Hippocampal formation (tissue), 2 donors: ENCODE measurements around the gene HIPK2.

Experiments used
- DNase-seq, 2 donors: peaks; one replicate each; lab custom pipeline; 2025; lab: John Stamatoyannopoulos, UW

Gene HIPK2

GRCh38 chr7:139777948-139778841, at the start of gene HIPK2:
Gene HIPK2 (minus strand): TSS chr7:139777998. CDS start chr7:139777623, 375 bp downstream.
- DNase-seq: peak; percentile 55 to 76

DNA sequence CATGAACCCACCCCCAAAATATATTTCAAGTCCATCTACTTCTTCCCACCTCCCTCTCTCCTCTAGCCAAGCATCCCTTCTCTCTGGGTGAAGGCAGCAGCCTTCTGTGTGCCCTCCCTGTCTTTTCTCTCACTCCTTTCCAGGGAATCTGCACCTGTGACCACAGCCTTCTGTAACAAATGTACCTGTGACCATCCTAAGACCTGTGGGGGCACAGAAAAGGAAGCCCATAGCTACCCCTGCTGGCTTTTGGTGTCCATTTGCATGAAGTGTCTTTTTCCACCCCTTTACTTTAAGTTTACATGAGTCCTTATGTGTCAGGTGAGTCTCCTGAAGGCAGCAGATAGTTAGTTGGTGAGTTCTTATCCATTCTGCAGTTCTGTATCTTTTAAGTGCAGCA, 49.2 kb upstream of the HIPK2 start:
- DNase-seq: no peak

DNA sequence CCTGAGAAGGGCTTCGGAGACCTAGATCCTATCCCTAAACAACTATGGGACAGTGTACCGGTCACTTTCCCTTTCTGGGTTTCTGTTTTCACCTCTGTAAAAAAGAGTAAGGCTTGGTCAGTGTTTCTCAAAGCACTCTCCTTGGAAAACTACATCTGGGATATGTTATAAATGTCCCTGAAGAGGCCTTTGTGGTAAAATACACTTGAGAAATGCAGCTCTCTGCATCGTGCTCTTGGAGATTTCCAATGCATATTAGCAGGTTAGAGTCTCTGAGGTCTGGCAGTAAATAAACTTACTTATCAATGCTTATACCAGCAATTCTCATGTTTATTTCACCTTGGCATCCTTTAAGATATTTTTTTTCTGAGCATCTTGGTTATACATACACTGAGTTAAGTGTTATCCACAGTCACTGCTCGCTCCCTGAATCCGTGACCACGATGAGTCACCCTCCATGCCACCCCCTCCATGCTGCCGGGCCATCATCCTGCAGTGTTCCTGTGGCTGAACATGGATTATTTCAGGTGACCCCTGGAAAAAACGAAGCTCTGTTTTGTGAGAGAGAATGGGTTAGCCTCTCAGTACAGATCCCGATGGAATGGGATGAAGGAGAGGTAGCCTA, 48.0 kb upstream of the HIPK2 start:
- no peak for DNase-seq

DNA sequence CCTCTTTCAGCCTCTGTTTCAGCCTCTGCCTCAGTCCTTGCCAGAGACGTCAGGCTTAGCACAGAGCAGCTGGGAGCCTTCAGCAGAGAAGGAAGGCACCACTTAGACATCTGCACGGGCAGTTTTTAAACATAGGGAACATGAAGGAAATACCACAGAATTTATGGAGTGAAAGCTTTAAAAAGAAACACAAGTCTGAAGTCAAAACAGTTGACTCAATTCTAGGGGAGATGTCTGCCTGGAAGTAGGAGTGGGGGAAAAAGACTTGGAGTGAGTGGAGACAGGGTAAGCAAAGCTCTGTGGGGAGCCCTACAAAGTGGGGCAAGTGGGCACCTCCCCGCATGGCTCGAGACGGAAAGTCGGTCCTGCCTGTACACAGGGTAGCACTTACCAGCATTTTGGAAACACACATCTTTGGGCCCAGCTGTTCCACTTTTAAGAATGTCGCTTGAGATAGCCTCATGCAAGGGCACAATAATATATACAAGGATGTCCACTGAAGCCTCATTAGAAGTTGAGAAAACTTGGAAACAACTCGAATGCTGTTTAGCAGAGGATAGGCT, 46.2 kb upstream of the HIPK2 start:
- no peak for DNase-seq

DNA sequence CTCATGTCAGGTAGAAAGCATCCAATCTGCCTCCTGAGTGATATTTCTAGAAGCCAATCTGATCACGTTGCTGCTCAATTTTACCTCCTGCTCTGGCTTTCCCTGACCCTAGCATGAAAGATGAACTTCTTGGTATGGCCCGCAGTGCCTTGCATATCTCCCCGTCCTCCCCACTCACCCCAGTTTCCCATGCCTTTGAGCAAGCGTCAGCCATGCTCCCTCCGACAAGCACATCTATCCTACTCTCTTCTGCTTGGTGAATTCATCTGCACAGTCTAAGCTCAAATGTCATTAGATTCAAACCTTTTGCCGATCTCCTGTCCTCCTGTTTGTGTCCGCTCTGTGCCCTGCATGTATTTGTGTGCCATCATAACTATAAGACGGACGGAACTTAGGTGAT, 45.1 kb upstream of the HIPK2 start:
- no peak for DNase-seq

GRCh38 chr7:139821349-139822105, 43.7 kb upstream of the HIPK2 start:
- no peak for DNase-seq

GRCh38 chr7:139820089-139820488, 42.3 kb upstream of the HIPK2 start:
- no peak for DNase-seq

DNA sequence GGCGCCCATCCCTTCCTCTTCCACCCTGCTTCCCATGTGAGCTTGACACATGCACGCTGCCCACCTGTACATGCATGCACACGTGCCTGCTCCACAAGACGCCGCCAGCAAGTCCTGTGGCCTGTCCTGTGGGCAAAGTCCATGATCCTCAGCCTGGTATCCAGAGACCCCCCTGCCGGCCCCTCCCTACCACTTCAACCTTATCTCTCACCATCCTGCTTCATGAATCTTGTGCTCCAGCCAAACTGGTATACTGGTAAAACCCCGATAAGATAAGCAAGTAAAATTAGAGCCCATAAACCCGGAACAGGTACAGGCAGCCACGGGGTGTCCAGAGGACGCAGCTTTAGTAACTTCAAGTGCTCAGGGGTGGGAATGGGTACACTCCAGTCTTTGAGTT, 39.5 kb upstream of the HIPK2 start:
- no peak for DNase-seq

DNA sequence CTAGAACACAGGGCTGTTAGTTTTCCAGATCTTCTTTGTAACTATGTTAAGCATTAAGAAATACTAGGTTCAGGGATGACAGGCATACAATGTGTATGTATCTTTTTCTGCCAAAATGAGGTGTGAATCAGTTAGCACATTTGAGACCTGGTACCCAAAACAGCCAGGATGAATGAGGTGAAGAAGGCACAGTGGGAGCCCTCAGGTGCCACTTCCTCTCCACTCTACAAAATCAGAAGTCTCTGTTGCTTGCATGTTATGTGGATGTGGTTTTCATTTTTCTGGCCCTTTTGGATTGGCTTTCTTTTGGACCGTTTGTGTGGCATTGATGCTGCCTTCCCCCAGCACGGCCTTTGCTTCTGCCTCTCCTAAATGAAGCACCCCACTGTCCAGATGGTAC, 35.9 kb upstream of the HIPK2 start:
- no peak for DNase-seq

DNA sequence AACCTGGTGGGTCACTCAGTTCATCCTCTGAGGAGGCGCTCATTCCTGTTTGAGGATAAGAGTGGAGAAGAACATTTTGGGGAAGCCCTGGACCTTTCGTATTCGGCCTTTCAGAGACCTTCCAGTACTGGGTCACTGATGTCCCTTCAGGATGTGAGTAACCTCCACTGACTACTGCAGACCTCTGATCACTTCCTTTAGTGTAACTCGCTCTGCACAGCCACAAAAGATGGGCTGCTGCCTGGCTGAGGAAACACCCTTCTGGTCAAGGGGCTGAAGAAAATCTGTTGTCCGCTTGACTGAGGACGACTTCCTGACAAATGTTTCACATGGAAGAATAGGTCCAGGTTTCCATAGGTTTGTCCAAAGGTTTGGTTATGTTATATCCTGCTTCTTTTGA, 35.4 kb upstream of the HIPK2 start:
- DNase-seq: no peak

DNA sequence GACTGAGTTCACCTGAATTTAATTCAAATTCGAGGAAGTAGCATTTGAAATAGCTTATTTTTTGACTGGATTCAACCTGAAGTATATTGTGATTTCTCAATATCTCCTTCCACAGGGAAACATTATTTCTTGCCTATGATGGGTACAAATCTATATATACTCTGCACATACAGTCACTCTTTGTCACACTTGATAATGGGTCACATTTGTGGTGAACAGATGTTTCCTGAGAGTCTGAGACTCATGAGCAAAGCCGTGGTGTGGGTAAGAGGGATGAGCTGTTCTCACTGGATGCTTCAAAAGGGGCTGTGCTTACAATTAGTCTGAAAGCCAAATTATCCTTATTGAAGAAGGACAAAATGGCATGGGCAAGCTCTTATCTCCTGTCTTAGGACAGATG, 33.3 kb upstream of the HIPK2 start:
- no peak for DNase-seq

DNA sequence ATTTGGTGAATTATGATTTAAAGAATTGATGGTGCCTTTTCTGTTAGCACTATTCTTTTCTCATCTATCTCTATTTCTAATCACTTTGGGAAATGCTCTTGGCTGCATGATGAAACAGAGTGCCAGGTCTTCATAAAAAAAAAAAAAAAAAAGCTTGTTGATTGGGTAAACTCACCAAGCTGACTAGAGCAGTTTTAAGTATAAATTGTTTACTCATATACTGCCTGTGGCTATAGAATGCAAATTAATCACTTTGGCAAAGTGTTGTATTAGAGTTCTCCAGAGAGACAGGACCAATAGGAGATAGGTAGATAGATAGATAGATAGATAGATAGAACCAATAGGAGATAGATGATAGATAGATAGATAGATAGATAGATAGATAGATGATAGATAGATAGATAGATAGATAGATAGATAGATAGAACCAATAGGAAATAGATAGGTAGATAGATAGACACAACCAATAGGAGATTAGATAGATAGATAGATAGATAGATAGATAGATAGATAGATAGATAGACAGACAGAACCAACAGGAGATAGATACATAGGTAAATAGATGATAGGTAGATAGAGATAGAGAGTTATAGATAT, 31.1 kb upstream of the HIPK2 start:
- no peak for DNase-seq

DNA sequence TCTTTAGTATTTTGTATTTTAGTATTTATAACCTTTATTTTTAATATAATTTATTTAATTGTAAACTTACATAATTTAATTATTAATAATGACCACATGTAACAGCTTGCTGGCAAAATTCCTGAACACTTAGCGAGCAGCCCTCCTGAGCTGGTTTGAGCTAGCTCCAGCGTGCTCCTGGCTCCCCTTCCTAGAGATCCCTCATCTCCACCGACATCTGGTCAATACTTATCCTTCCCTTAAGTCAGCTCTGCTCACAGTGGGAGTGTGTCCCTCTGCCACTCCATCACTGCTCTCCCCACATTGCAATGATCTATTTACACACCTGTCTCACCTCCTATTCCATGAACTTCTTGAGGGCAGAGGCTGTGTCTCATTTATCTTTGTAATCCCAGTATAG, 30.6 kb upstream of the HIPK2 start:
- no peak for DNase-seq

DNA sequence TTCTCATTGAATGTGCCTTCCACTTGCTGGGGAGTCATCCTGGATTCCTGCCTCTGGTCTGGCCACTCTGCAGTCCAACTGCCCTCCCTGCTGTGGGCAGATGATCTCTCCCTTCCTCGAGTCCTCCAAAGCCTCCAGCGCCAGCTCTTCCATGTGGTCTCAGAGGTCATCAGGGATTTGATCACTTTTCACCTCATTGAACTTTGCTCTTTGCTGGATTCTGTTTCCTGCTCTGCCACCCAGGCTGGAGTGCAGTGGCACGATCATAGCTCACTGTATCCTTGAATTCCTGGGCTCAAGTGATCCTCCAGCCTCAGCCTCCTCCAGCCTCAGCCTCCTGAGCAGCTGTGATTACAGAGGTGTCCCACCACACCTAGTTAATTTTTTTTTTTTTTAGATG, 29.2 kb upstream of the HIPK2 start:
- DNase-seq: no peak

- DNase-seq: no peak
Measured at GRCh38 chr7:139804571-139804970, 26.8 kb upstream of the HIPK2 start.

GRCh38 chr7:139799586-139799985, 21.8 kb upstream of the HIPK2 start:
- DNase-seq: no peak

- DNase-seq: no peak
Measured at GRCh38 chr7:139798892-139799291, 21.1 kb upstream of the HIPK2 start.

DNA sequence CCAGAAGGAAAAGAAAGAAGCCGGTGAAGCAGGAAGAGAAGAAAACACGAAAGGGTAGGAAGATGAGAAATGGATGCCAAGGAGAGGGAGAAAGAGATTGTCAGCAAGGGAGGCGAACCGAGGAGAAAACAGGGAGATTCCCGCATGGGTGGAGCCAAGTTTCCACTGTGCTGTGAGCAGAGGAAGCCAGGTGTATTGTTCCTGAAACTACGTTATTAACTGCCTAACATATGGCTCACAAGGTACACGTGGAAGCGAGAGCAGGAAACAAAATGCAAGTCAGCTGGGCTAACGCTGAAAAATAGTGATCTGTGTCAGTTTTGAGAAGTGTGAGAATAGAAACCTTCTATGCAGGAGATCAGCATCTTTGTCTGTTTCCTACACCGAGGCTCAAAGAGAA, 20.4 kb upstream of the HIPK2 start:
- no peak for DNase-seq

DNA sequence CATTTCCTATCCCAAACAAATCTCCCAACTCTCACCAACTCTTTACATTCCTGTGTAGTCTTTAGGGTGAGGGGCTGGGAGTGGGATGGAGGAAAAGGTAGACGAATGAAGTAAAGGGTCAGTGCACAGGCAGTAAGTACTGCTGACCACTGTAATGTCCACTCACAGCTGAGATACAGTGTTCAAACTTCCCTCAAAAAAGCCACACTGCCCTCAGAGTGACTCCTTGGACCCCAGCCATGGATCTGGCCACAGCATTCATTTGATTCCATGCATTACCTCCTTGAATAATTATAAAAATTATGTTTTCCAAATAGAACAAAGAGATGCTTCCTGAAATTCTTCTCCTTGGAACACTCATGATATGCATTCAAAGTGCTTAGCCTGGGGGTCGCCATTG, 19.8 kb upstream of the HIPK2 start:
- DNase-seq: no peak

GRCh38 chr7:139791316-139791715, 13.5 kb upstream of the HIPK2 start:
- no peak for DNase-seq

- DNase-seq: no peak
Measured at GRCh38 chr7:139784648-139785047, 6.8 kb upstream of the HIPK2 start.
